GM12878 (cell line): ENCODE measurements around the gene HERPUD1. TPM values are rescaled to one million over a fixed set of nuclear protein-coding genes. Genes with fewer than 3 reads are reported as not detected.

Experiments
- ATAC-seq: fragments of 200-7000 bp; cut with Tn5 transposase; 3 replicates; pipeline ENCODE4 v1.9.1; 2020; ENCODE audit warnings: mild to moderate bottlenecking, moderate library complexity
- BruUV-seq: library from RNA; stranded (reverse); fragments of 400-500 nt; replicated peaks from 2 replicates; lab custom pipeline; 2021; lab: Mats Ljungman, UMichigan
- CTCF ChIA-PET: fragments of 300-600 bp; sonication (Branson Sonifier 250); formaldehyde crosslinking; extraction: SDS; loops from one replicate; lab custom pipeline; 2021; ENCODE audit warnings: inconsistent platforms; lab: Yijun Ruan, JAX
- POLR2A ChIA-PET: fragments of 350-600 bp; formaldehyde crosslinking; extraction: SDS; loops from one replicate; lab custom pipeline; 2021; ENCODE audit warnings: inconsistent platforms; lab: Charles Lee
- RAD21 ChIA-PET: fragments of 300-600 bp; sonication (Branson Sonifier 250); formaldehyde crosslinking; loops from one replicate; lab custom pipeline; 2023; ENCODE audit warnings: antibody characterized with exemption; ENCODE audit not compliant: unreplicated experiment; lab: Charles Lee
- SMC1A ChIA-PET: fragments of 300-600 bp; sonication (Branson Sonifier 250); formaldehyde crosslinking; loops from one replicate; lab custom pipeline; 2023; ENCODE audit not compliant: unreplicated experiment, uncharacterized antibody; lab: Charles Lee
- DNase-seq: peaks from one replicate; pipeline ENCODE4 v3.0.0-alpha.2; 2011; ENCODE audit warnings: low read depth, low spot score
- FAIRE-seq: peaks from 3 replicates; lab custom pipeline; 2011; peaks lifted over from hg19 to GRCh38; lab: Jason Lieb, UNC
- H2AFZ ChIP-seq: 2 replicates; pipeline ENCODE4 v1.6.0; 2011; ENCODE audit warnings: low read depth, low read length, control low read depth; ENCODE audit not compliant: control insufficient read depth
- H3K27ac ChIP-seq: 2 replicates; pipeline ENCODE4 v1.5.1; 2011; ENCODE audit warnings: control low read depth; ENCODE audit not compliant: control insufficient read depth, insufficient read depth
- H3K27me3 ChIP-seq, 2 experiments: replicated peaks in 1 of 2; 2 replicates each; pipeline versions ENCODE4 v1.6.0 to v1.6.1; 2011; ENCODE audit warnings: low read length in 1 of 2; ENCODE audit not compliant: control insufficient read depth in 2 of 2, insufficient read depth in 2 of 2
- H3K36me3 ChIP-seq, 2 experiments: 2 replicates each; pipeline ENCODE4 v1.5.1; 2011; ENCODE audit warnings: low read length in 1 of 2; ENCODE audit not compliant: control insufficient read depth in 2 of 2, insufficient read depth in 2 of 2
- H3K4me1 ChIP-seq: 2 replicates; pipeline ENCODE4 v1.6.1; 2011; ENCODE audit warnings: mild to moderate bottlenecking, low read length, moderate library complexity, mixed read lengths; ENCODE audit not compliant: control insufficient read depth, insufficient read depth
- H3K4me2 ChIP-seq: 2 replicates; pipeline ENCODE4 v1.6.0; 2011; ENCODE audit warnings: control low read depth; ENCODE audit not compliant: control insufficient read depth, insufficient read depth
- H3K4me3 ChIP-seq: fragments of 200-600 bp; sonication (generic); 2 replicates; pipeline ENCODE4 v1.5.1; 2016
- H3K79me2 ChIP-seq: 2 replicates; pipeline ENCODE4 v1.6.0; 2011; ENCODE audit warnings: low read length; ENCODE audit not compliant: control insufficient read depth, insufficient read depth
- H3K9ac ChIP-seq: 2 replicates; pipeline ENCODE4 v1.8.0; 2011; ENCODE audit warnings: low read length, control low read depth, mixed read lengths; ENCODE audit not compliant: control insufficient read depth, insufficient read depth
- H3K9me3 ChIP-seq: replicated peaks from 3 replicates; pipeline ENCODE4 v1.5.1; 2011; ENCODE audit warnings: mild to moderate bottlenecking, low read length; ENCODE audit not compliant: control insufficient read depth, insufficient read depth
- H4K20me1 ChIP-seq: 2 replicates; pipeline ENCODE4 v1.6.0; 2011; ENCODE audit not compliant: control insufficient read depth, insufficient read depth
- MTA2 ChIP-seq: fragments of 450-650 bp; IDR thresholded peaks from 2 replicates; pipeline ENCODE4 v1.6.1; 2016; ENCODE audit warnings: low read depth, mild to moderate bottlenecking, moderate library complexity
- NFIC ChIP-seq: IDR thresholded peaks from 2 replicates; pipeline ENCODE4 v1.6.1; 2012; ENCODE audit warnings: low read depth, mild to moderate bottlenecking, inconsistent platforms, low read length, moderate library complexity
- NR2F1 ChIP-seq: fragments of 450-650 bp; conservative IDR thresholded peaks from 2 replicates; pipeline ENCODE4 v1.6.1; 2017; ENCODE audit warnings: mild to moderate bottlenecking
- WGBS: methylation state at CpG from one replicate; pipeline ENCODE4 v1.1.6; 2016; ENCODE audit warnings: low lambda C conversion rate; ENCODE audit not compliant: insufficient replicate concordance, insufficient coverage; ENCODE audit errors: missing lambda C conversion rate; 5-methylcytosine and 5-hydroxymethylcytosine counted together
- in situ Hi-C: fragments of 300-500 bp; cut with MboI; formaldehyde crosslinking; loops from 9 replicates; pipeline ENCODE4 v1.14.3; 2018; ENCODE audit warnings: mixed read lengths
- intact Hi-C: fragments of 100-400 bp; cut with micrococcal nuclease; formaldehyde crosslinking; loops from one replicate; pipeline ENCODE4 v1.14.2; 2022; ENCODE audit not compliant: unreplicated experiment
- polyA plus RNA-seq, 11 experiments: library from polyadenylated mRNA; depleted of rRNA in 4 of 11; unstranded in 6 of 11; stranded (reverse) in 5 of 11; fragments of >200 nt; fragmentation: Nextera tagmentation in 4 of 11; fragmentation: Illumina TruSeq in 1 of 11; extraction: Ambion mirVana in 4 of 11; extraction: Trizol in 1 of 11; gene quantifications; 1 replicate in 1 of 11; 2 replicates in 10 of 11; pipeline versions ENCODE4 v1.2.1 to v1.2.3, GENCODE V29; 2011 to 2016; ENCODE audit warnings: inconsistent platforms in 2 of 11, missing spikeins in 2 of 11, low read depth in 1 of 11
- total RNA-seq, 4 experiments: library from RNA; depleted of rRNA in 3 of 4; stranded (reverse); fragments of >200 nt in 3 of 4; fragmentation: Illumina TruSeq in 1 of 4; extraction: Trizol in 1 of 4; gene quantifications; 2 replicates each; pipeline versions ENCODE4 v1.2.1 to v1.2.3, GENCODE V29; 2013 to 2021
- TF ChIP-seq, protein P1 (sequence below): fragments of 450-650 bp; IDR thresholded peaks from 2 replicates; pipeline ENCODE4 v1.6.1; 2016; ENCODE audit warnings: mild to moderate bottlenecking
- TF ChIP-seq, protein P2 (sequence below): fragments of 450-650 bp; IDR thresholded peaks from 2 replicates; pipeline ENCODE4 v1.6.1; 2017; ENCODE audit warnings: low read depth, mild to moderate bottlenecking, moderate library complexity

Gene HERPUD1
- total and polyA plus RNA-seq, 10 of the 15 experiments (the other 5 are each of a cell fraction or from before 2014, with no cell fraction given): 32.6 to 212 (median 122) TPM

- TF ChIP-seq NFIC (no peak), MTA2 (peak; percentile 11; the same call in 1 of the 2 replicates)
- TF ChIP-seq, protein P1, sequence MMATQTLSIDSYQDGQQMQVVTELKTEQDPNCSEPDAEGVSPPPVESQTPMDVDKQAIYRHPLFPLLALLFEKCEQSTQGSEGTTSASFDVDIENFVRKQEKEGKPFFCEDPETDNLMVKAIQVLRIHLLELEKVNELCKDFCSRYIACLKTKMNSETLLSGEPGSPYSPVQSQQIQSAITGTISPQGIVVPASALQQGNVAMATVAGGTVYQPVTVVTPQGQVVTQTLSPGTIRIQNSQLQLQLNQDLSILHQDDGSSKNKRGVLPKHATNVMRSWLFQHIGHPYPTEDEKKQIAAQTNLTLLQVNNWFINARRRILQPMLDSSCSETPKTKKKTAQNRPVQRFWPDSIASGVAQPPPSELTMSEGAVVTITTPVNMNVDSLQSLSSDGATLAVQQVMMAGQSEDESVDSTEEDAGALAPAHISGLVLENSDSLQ: no peak
Observed at GRCh38 chr16:56912746-56913708, 18.9 kb upstream of the HERPUD1 start (continued).

DNA sequence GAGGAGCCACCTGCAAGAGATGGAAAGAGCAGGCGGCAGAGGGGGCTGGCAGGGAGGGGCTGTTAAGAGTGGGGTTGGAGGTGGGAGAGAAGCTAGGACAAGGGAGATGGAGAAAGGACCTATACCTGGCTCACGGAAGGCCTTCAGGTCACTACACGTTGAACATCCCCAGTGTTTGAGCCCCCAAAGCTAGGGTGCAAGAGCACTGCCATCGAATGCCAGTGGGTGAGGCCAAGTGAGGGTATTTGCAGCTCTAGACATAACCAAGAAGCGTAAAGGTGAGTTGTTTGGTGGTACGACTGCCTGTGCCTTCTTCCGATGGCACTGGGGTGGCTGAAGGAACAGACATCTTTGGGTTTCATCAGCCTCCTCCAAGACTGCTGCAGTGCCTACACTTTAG is 17.0 kb upstream of the HERPUD1 start:
- no peak for FAIRE-seq
- no peak for DNase-seq
- in situ Hi-C loops (no loop called here), intact Hi-C loops (no loop called here)
- Histone ChIP-seq H3K36me3 (no peaks in the 10 kb centered on the region), H3K9me3 (no peaks in the 10 kb centered on the region; the same call in 2 of the 3 replicates), H3K79me2 (no peaks in the 10 kb centered on the region), H3K4me3 (no peak overlapping the region), H3K27ac (no peak overlapping the region), H2AFZ (no peak overlapping the region), H3K4me2 (no peak overlapping the region), H3K9ac (no peak overlapping the region), H3K4me1 (peaks cover 62% of the 10 kb centered on the region), H3K27me3 (no peaks in the 10 kb centered on the region), H4K20me1 (no peaks in the 10 kb centered on the region)
- no TSS peak for BruUV-seq
- ChIA-PET POLR2A (interaction anchor here (0.6 to 13.8 kb wide), 4 partner anchors 21 to 183 kb away, joined by 3 to 306 read pairs (median 4); partner anchors contain the start of gene HERPUD1), RAD21 (interaction anchor here (0.9 to 1.2 kb wide), 3 partner anchors 16 to 46 kb away, joined by 3 read pairs; no protein-coding TSS in a partner anchor), SMC1A (interaction anchor here (0.8 to 6.4 kb wide), 7 partner anchors 11 to 55 kb away, joined by 3 to 52 read pairs (median 4); partner anchors contain the start of gene HERPUD1), CTCF (interaction anchor here (0.7 to 6.2 kb wide), 3 partner anchors 28 to 47 kb away, joined by 3 to 50 read pairs (median 3); partner anchors contain the start of gene SLC12A3)
- no peak for ATAC-seq
- 94% methylated on average over 6 of the region's 7 CpGs for WGBS
- no peak for TF ChIP-seq NR2F1
- TF ChIP-seq, protein P2, sequence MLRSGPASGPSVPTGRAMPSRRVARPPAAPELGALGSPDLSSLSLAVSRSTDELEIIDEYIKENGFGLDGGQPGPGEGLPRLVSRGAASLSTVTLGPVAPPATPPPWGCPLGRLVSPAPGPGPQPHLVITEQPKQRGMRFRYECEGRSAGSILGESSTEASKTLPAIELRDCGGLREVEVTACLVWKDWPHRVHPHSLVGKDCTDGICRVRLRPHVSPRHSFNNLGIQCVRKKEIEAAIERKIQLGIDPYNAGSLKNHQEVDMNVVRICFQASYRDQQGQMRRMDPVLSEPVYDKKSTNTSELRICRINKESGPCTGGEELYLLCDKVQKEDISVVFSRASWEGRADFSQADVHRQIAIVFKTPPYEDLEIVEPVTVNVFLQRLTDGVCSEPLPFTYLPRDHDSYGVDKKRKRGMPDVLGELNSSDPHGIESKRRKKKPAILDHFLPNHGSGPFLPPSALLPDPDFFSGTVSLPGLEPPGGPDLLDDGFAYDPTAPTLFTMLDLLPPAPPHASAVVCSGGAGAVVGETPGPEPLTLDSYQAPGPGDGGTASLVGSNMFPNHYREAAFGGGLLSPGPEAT: no peak
